ENCODE measurements around the gene SYT2.
"Not testable (repeated sequence)": the region's sequence is repeated elsewhere in the genome, so short reads cannot be mapped to it uniquely, and the experiment has no call there.

SYT2 gene

GRCh38 chr1:202545647-202546303 lies 164.5 kb downstream of the SYT2 start:
- DNase-seq (ENCODE audit: low spot score), result not testable (repeated sequence)

- DNase-seq (ENCODE audit: low spot score), result not testable (repeated sequence)
Observed at GRCh38 chr1:202544766-202545449, 165.3 kb downstream of the SYT2 start.

GRCh38 chr1:202543537-202543936 lies 166.7 kb downstream of the SYT2 start:
- DNase-seq (ENCODE audit: low spot score), result not testable (repeated sequence)

- DNase-seq (ENCODE audit: low spot score), result not testable (repeated sequence)
Observed at GRCh38 chr1:202542415-202542814, 167.8 kb downstream of the SYT2 start.

GRCh38 chr1:202540858-202541257 lies 169.4 kb downstream of the SYT2 start:
- DNase-seq (ENCODE audit: low spot score), result not testable (repeated sequence)

Data from cerebellar cortex (tissue), 1 donor.